Right ventricle myocardium inferior (tissue), 1 donor: ENCODE results near the gene PTPN23. TPM values are rescaled to one million over a fixed set of nuclear protein-coding genes. Genes with fewer than 3 reads are reported as not detected.

Source experiments
- ATAC-seq: fragments of 200-7000 bp; cut with Tn5 transposase; one replicate; pipeline ENCODE4 v1.9.1; 2020; ENCODE audit warnings: mild to moderate bottlenecking, moderate library complexity
- DNase-seq: peaks from one replicate; pipeline ENCODE4 v3.0.0; 2021; ENCODE audit errors: missing footprints
- intact Hi-C: fragments of 100-400 bp; cut with DNase I; formaldehyde crosslinking; loops from one replicate; pipeline ENCODE4 v1.11.0; 2022
- total RNA-seq: library from RNA; stranded (reverse); fragmentation: NEBNext Ultra II Directional; extraction: Animal tissue kit (Norgen Biotek cat#: 25700); gene quantifications from one replicate; pipeline ENCODE4 v1.2.1, GENCODE V29; 2021
- donor health status: DM: no; HTN: yes; CAD: no; lungs with severe emphysema.

PTPN23 gene
- total RNA-seq, 1 donor from 2014 or later, result 21.1 TPM

DNA sequence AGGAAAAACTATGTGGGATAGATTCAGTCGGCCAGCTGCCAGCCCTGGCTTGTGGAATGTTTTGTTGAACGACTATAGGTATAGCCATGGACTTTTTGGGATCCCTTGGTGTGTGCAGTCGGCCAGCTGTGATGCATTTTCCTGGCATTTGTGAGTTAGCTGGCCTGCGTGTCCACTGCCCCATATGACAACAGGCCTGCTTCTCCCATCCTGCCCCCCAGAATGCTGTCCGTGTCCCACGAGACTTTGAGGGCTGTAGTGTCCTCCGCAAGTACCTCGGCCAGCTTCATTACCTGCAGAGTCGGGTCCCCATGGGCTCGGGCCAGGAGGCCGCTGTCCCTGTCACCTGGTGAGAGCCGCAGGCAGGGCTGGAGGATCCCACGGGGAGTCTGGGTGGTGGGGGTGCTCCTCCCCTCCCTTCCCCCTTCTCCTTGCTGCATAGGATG is 23.6 kb downstream of the PTPN23 start:
- intact Hi-C loops, result no loop called here
- DNase-seq, result peak; percentile 71
- ATAC-seq, result peak; percentile 6

DNA sequence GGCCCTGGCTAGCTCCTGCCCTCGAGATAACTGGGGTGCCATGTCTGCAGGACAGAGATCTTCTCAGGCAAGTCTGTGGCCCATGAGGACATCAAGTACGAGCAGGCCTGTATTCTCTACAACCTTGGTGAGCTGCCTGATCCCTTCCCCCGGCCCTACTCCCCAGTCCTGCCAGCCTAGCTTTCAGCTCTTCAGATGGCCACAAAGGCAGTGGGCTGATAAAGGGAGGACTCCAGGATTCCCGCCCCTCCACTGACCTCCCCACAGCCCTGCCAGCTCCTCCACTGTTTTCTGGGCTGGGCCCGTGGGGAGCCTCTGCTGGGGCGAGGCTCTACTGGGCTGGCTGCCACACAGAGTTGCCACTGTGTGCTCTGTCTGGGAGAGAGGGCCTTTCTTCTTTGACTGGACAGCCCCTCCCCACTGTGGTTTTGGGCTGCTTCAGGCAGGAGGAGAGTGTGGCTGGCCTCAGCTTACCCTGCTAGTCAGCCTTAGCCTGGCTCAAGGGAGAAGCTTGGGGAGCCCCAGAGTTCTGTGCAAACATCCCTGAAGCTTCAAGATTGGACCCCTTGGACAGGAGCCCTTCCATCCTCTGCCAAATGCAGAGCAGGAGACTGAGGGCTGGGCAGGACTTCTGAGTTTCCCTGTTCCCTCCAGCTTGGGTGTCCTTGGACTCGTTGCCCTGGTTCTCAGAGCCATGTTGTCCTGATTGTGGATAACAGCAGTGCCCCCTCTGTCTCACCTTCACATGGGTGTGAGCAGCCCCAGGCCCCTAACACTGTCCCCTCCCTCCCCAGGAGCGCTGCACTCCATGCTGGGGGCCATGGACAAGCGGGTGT is 24.4 kb downstream of the PTPN23 start:
- peak; percentile 70 for ATAC-seq
- intact Hi-C loops, result no loop called here
- DNase-seq, result peak; percentile 83

DNA sequence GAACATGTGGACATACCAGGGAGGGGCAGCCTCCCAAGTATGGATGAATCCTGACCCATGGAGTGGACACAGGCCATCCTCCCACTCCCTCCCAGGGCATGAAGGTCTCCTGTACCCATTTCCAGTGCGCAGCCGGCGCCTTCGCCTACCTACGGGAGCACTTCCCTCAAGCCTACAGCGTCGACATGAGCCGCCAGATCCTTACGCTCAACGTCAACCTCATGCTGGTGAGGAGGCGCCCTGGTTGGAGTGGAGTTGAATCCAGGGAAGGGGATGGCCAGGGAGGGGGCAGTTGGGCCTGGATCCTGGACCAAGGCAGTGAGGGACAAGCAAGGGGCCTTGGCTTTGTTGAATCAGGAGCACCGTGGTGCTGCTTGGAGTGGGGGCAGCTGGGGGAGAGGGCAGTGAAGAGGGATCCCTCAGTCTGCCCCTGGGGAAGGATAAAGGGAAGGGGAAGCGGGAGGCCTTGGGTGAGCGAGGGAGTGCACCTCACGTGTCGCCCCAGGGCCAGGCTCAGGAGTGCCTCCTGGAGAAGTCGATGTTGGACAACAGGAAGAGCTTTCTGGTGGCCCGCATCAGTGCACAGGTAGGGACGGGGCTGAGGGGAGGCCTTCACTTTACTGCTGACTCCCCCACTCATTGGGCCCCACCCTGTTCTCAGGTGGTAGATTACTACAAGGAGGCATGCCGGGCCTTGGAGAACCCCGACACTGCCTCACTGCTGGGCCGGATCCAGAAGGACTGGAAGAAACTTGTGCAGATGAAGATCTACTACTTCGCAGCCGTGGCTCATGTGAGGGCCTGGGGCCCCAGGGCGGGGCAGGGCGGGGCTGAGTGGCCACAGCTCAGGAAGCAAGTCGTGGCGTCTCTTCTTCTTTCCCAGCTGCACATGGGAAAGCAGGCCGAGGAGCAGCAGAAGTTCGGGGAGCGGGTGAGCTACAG is 25.3 kb downstream of the PTPN23 start:
- ATAC-seq (no peak), DNase-seq (peak; percentile 62)
- intact Hi-C loops, result no loop called here

DNA sequence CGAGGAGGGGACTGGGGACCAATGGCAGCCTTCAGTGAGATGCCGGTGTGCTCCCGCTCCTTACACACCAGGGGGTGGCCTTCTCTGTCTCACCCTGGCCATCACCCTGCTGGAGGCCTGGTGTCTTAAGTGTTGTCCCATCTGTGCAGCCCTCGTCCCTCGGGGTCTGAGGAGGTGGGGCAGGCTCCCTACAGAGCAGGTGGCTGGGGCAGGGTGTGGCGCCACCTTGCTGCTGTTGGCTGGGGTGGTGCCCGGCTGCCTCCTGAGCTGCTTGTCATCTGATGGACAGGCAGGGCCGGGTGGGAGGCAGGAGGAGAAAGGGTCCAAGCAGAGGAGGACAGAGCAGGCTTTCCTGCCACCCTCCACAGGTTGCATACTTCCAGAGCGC is 25.9 kb downstream of the PTPN23 start:
- ATAC-seq, result no peak
- DNase-seq, result no peak
- intact Hi-C loops, result no loop called here

DNA sequence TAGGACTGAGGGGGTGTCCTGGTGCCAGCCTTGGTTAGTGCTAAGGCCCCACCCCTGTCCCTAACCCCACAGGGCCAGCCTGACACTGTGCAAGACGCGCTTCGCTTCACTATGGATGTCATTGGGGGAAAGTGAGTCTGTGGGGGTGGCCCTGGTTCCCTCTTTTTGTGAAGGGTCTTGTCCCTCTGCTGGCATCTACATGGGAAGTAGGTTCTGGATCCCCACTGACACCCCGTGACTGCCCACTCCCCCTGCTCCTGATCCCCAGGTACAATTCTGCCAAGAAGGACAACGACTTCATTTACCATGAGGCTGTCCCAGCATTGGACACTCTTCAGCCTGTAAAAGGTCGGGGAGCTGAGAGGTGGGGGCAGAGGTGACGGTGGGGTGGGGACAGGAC is 26.4 kb downstream of the PTPN23 start:
- ATAC-seq, result no peak
- intact Hi-C loops, result no loop called here
- no peak for DNase-seq

DNA sequence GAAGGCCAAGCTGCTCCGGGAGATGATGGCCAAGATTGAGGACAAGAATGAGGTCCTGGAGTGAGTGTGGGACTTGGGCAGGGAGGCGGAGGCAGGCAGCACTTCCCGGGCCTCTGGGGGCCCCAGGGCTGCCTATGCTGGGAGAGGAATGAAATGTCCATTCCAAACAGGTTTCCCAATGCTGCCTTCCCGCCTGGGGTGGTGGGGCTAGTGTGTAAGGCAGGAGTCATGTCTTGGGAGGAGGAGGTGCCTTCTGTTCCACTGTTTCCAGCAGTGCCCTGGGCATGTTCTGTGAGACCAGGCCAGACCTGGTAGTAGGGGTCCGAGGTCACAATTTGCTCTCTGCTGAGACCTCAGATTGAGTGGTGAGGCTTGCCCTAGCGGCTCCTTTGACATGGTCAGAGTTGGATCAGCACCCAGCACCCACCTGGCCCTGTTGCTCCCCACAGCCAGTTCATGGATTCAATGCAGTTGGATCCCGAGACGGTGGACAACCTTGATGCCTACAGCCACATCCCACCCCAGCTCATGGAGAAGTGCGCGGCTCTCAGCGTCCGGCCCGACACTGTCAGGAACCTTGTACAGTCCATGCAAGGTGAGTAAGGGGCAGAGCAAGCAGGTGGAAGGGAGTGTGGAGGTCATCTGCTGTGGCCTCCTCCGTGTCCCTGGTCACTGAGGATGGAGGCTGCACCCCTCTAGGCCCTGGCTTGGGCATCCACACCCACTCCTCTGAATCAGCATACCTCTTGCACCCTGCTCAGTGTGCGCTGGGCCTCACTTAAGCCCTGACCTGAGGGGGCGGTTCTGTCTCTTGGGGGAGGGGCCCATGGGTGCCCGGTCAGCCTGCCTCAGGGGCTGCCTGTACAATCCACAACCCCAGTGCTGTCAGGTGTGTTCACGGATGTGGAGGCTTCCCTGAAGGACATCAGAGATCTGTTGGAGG is 27.3 kb downstream of the PTPN23 start:
- intact Hi-C loops, result no loop called here
- DNase-seq (no peak), ATAC-seq (no peak)

DNA sequence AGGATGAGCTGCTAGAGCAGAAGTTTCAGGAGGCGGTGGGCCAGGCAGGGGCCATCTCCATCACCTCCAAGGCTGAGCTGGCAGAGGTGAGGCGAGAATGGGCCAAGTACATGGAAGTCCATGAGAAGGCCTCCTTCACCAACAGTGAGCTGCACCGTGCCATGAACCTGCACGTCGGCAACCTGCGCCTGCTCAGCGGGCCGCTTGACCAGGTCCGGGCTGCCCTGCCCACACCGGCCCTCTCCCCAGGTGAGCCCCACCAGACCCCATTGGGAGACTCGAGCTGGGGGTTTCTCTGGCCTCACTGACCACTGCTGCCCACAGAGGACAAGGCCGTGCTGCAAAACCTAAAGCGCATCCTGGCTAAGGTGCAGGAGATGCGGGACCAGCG is 28.0 kb downstream of the PTPN23 start:
- ATAC-seq (no peak), DNase-seq (no peak)
- intact Hi-C loops, result no loop called here

DNA sequence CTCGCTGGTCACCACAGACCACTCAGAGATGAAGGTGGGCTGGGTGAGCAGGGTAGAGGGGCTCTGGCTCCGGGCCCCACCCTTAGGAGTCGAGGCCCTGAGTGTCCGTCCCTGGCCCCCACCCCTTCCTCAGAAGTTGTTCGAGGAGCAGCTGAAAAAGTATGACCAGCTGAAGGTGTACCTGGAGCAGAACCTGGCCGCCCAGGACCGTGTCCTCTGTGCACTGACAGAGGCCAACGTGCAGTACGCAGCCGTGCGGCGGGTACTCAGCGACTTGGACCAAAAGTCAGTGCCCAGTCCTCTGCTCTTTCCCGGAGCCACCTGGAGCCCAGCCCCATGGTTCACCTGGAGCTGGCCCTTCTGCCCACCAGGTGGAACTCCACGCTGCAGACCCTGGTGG is 28.5 kb downstream of the PTPN23 start:
- no peak for ATAC-seq
- DNase-seq, result no peak
- intact Hi-C loops, result no loop called here

DNA sequence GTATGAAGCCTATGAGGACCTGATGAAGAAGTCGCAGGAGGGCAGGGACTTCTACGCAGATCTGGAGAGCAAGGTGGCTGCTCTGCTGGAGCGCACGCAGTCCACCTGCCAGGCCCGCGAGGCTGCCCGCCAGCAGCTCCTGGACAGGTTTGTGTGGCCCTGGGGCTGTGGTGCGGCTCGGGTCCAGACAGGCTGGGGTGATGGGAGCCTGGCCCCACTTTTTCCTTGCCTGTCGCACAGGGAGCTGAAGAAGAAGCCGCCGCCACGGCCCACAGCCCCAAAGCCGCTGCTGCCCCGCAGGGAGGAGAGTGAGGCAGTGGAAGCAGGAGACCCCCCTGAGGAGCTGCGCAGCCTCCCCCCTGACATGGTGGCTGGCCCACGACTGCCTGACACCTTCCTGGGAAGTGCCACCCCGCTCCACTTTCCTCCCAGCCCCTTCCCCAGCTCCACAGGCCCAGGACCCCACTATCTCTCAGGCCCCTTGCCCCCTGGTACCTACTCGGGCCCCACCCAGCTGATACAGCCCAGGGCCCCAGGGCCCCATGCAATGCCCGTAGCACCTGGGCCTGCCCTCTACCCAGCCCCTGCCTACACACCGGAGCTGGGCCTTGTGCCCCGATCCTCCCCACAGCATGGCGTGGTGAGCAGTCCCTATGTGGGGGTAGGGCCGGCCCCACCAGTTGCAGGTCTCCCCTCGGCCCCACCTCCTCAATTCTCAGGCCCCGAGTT is 29.0 kb downstream of the PTPN23 start:
- DNase-seq (no peak), ATAC-seq (no peak)
- intact Hi-C loops, result no loop called here

DNA sequence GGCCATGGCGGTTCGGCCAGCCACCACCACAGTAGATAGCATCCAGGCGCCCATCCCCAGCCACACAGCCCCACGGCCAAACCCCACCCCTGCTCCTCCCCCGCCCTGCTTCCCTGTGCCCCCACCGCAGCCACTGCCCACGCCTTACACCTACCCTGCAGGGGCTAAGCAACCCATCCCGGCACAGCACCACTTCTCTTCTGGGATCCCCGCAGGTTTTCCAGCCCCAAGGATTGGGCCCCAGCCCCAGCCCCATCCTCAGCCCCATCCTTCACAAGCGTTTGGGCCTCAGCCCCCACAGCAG is 29.5 kb downstream of the PTPN23 start:
- DNase-seq, result no peak
- intact Hi-C loops, result no loop called here
- no peak for ATAC-seq

DNA sequence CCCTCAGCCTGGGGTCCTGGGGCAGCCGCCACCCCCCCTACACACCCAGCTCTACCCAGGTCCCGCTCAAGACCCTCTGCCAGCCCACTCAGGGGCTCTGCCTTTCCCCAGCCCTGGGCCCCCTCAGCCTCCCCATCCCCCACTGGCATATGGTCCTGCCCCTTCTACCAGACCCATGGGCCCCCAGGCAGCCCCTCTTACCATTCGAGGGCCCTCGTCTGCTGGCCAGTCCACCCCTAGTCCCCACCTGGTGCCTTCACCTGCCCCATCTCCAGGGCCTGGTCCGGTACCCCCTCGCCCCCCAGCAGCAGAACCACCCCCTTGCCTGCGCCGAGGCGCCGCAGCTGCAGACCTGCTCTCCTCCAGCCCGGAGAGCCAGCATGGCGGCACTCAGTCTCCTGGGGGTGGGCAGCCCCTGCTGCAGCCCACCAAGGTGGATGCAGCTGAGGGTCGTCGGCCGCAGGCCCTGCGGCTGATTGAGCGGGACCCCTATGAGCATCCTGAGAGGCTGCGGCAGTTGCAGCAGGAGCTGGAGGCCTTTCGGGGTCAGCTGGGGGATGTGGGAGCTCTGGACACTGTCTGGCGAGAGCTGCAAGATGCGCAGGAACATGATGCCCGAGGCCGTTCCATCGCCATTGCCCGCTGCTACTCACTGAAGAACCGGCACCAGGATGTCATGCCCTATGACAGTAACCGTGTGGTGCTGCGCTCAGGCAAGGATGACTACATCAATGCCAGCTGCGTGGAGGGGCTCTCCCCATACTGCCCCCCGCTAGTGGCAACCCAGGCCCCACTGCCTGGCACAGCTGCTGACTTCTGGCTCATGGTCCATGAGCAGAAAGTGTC is 30.2 kb downstream of the PTPN23 start:
- ATAC-seq (no peak), DNase-seq (no peak)
- intact Hi-C loops, result no loop called here

DNA sequence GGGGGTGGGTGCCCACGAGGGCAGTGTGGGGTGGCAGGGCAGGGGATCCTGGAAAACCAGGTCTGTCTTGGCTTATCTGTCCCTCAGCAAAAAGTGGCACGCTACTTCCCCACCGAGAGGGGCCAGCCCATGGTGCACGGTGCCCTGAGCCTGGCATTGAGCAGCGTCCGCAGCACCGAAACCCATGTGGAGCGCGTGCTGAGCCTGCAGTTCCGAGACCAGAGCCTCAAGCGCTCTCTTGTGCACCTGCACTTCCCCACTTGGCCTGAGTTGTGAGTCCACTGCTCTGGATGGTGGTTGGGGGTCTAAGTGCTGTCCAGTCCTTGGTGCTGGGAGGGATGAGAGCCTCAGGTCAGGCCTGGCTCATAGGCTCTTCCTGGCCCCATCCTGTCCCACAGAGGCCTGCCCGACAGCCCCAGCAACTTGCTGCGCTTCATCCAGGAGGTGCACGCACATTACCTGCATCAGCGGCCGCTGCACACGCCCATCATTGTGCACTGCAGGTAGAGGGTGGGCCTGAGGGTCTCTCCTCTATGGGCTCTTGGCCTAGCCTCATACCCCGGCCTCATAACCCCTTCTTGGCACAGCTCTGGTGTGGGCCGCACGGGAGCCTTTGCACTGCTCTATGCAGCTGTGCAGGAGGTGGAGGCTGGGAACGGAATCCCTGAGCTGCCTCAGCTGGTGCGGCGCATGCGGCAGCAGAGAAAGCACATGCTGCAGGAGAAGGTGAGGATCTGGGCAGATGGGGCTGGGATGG is 31.1 kb downstream of the PTPN23 start:
- no peak for DNase-seq
- ATAC-seq, result no peak
- intact Hi-C loops, result no loop called here

DNA sequence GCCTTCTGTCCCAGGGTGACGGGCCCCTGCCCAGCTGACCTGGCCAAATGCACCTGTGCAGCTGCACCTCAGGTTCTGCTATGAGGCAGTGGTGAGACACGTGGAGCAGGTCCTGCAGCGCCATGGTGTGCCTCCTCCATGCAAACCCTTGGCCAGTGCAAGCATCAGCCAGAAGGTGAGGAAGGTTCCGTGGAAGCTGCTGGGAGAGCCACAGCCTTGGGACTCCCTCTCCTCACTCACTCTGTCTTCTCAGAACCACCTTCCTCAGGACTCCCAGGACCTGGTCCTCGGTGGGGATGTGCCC is 31.6 kb downstream of the PTPN23 start:
- no peak for ATAC-seq
- intact Hi-C loops, result no loop called here
- DNase-seq, result no peak

DNA sequence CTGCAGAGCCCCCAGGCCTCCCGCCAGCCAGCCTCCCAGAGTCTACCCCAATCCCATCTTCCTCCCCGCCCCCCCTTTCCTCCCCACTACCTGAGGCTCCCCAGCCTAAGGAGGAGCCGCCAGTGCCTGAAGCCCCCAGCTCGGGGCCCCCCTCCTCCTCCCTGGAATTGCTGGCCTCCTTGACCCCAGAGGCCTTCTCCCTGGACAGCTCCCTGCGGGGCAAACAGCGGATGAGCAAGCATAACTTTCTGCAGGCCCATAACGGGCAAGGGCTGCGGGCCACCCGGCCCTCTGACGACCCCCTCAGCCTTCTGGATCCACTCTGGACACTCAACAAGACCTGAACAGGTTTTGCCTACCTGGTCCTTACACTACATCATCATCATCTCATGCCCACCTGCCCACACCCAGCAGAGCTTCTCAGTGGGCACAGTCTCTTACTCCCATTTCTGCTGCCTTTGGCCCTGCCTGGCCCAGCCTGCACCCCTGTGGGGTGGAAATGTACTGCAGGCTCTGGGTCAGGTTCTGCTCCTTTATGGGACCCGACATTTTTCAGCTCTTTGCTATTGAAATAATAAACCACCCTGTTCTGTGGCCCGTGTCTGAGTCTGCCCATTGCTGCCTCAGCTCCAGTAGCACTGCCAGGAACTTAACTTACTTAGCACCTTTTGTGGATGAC is 32.2 kb downstream of the PTPN23 start:
- DNase-seq, result no peak
- no peak for ATAC-seq
- intact Hi-C loops, result no loop called here

DNA sequence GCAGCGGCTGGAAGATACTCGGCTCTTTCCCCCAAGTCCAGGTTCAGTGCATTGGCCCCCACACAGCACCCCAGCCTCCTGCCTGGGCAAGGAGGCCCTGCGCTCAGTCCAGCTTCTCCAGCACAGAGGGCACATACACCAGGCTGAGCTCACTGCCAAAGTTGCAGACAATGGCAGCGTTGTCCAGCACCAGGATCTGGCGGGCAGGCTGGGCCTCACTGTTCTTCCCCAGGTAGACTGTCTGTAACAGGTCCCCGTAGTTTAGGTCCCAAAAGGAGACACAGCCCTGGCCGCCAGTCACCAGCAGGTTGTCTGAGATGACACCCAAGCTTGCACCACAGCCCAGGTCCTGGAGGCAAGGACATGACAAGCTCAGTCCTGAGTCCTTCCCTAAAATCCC is 32.9 kb downstream of the PTPN23 start:
- DNase-seq, result no peak
- intact Hi-C loops, result no loop called here
- ATAC-seq, result no peak

DNA sequence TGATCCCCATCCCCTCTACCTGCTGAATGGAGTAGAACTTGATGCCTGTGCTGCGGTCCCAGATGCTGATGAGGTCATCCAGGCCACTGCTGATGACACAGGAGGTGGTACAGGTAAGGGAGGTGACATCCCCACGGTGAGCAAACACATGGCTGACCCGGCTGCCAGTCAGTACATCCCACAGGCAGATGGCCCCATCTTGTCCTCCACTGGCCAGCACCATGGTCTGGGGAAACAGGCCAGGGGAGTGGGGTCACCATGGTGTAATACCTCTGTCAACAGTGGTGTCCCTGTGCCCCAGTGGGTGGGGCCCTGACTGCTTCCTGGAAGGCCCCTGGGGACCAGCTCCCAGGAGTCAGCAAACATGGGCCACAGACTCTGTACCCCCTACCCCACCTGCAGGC is 33.3 kb downstream of the PTPN23 start:
- DNase-seq (no peak), ATAC-seq (no peak)
- intact Hi-C loops, result no loop called here
